Dendritic cell treated with granulocyte-macrophage colony-stimulating factor and Interleukin-4, amounts not matched to agents 40 ng/mL and 50 ng/mL, for 4 days (primary cell): Measurements from ENCODE around the gene DPP6.
"Not testable (repeated sequence)": the region's sequence is repeated elsewhere in the genome, so short reads cannot be mapped to it uniquely, and the experiment has no call there.

ENCODE experiments used
- H3K27ac Mint-ChIP-seq: one replicate; pipeline ENCODE4 v1.8.0; 2022; ENCODE audit warnings: mild to moderate bottlenecking, mixed read lengths
- H3K27me3 Mint-ChIP-seq: one replicate; pipeline ENCODE4 v1.8.0; 2022; ENCODE audit warnings: mild to moderate bottlenecking, mixed read lengths
- H3K36me3 Mint-ChIP-seq: one replicate; pipeline ENCODE4 v1.8.0; 2022; ENCODE audit warnings: low read depth, mixed read lengths
- H3K4me1 Mint-ChIP-seq: one replicate; pipeline ENCODE4 v1.8.0; 2022; ENCODE audit warnings: low read depth, mixed read lengths
- H3K4me3 Mint-ChIP-seq: one replicate; pipeline ENCODE4 v1.8.0; 2022; ENCODE audit warnings: mild to moderate bottlenecking, moderate library complexity, mixed read lengths
- H3K9me3 Mint-ChIP-seq: one replicate; pipeline ENCODE4 v1.8.0; 2022; ENCODE audit warnings: mixed read lengths
- intact Hi-C: fragments of 100-400 bp; cut with micrococcal nuclease; formaldehyde crosslinking; loops from one replicate; pipeline ENCODE4 v1.15.0; 2022

Gene DPP6

DNA sequence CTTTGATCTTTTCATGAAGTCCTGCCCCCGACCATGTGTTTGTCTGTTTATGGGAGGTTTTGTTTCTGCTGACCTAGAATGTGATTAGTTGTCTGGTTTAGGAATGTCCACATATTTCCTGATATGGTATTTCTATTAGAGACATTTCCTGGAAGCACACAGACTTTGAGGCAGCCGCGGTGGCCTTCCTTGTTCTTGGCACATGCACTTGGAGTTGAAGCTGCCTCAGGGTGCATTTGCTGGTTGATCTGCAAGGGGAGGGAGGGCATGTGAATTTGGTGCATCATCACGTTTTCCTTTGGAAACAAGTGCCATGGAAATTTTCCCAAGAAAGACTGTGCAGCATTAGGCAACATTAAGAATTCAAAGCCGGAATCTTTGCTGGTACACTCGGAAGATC is 622.0 kb downstream of the DPP6 start:
- Mint-ChIP-seq H3K4me3 (no peak overlapping the region), H3K27ac (no peak overlapping the region), H3K9me3 (peaks cover 56% of the 10 kb centered on the region), H3K27me3 (no peaks in the 10 kb centered on the region), H3K36me3 (no peaks in the 10 kb centered on the region), H3K4me1 (no peaks in the 10 kb centered on the region)
- intact Hi-C loops, result no loop called here

GRCh38 chr7:154675560-154675959 is 623.4 kb downstream of the DPP6 start:
- Mint-ChIP-seq H3K27ac (no peak overlapping the region), H3K9me3 (peaks cover 52% of the 10 kb centered on the region), H3K27me3 (no peaks in the 10 kb centered on the region)

GRCh38 chr7:154676033-154676421 is 623.8 kb downstream of the DPP6 start:
- intact Hi-C loops, H3K27me3 Mint-ChIP-seq, H3K4me3 Mint-ChIP-seq, H3K36me3 Mint-ChIP-seq, H3K27ac Mint-ChIP-seq, H3K4me1 Mint-ChIP-seq: not testable (repeated sequence)
- peaks cover 52% of the 10 kb centered on the region for H3K9me3 Mint-ChIP-seq

More at GRCh38 chr7:154675560-154675959, 623.4 kb downstream of the DPP6 start:
- H3K36me3 Mint-ChIP-seq, result no peaks in the 10 kb centered on the region
- no peak overlapping the region for H3K4me3 Mint-ChIP-seq
- intact Hi-C loops, result no loop called here
- no peaks in the 10 kb centered on the region for H3K4me1 Mint-ChIP-seq

GRCh38 chr7:154676422-154677073 is 624.4 kb downstream of the DPP6 start:
- intact Hi-C loops, result no loop called here
- no peaks in the 10 kb centered on the region for H3K27me3 Mint-ChIP-seq
- no peak overlapping the region for H3K27ac Mint-ChIP-seq
- H3K4me1 Mint-ChIP-seq, result no peaks in the 10 kb centered on the region
- no peak overlapping the region for H3K4me3 Mint-ChIP-seq
- no peaks in the 10 kb centered on the region for H3K36me3 Mint-ChIP-seq
- peaks cover 52% of the 10 kb centered on the region for H3K9me3 Mint-ChIP-seq

DNA sequence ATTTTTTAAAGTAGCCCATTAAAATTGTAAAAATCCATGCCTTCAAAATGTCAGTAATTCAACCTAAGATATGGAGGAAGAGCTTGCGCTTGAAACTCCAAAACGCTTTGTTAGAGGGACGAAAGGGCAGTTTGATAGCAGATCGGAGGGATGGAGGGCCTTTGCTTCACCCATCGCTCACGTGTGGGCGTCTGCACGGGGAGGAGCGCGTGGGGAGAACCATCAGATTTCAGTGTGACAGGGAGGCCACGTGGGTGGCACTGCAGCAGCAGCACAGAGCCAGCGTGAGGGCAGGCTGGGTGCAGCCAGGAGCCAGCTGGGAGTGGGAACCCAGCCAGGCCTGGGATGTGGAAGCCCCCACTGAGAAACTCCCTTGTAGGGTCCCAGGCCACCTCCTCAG is 625.3 kb downstream of the DPP6 start:
- Mint-ChIP-seq H3K27ac (no peak overlapping the region), H3K4me1 (no peaks in the 10 kb centered on the region), H3K36me3 (no peaks in the 10 kb centered on the region), H3K4me3 (no peak overlapping the region), H3K27me3 (no peaks in the 10 kb centered on the region), H3K9me3 (peaks cover 52% of the 10 kb centered on the region)
- intact Hi-C loops, result no loop called here

DNA sequence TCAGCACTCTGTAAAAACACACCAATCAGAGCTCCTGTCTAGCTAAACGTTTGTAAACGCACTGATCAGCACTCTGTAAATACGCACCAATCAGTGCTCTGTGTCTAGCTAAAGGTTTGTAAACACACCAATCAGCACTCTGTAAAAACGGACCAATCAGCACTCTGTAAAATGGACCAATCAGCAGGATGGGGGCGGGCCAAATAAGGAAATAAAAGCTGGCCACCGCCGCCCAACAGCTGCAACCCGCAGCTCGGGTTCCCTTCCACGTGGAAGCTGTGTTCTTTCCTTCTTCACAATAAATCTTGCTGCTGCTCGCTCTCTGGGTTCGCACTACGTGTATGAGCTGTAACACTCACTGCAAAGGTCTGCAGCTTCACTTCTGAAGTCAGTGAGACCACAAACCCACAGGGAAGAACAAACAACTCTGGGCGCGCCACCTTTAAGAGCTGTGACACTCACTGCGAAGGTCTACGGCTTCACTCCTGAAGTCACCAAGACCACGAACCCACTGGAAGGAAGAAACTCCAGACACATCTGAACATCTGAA is 625.9 kb downstream of the DPP6 start:
- H3K27me3 Mint-ChIP-seq, intact Hi-C loops, H3K36me3 Mint-ChIP-seq, H3K27ac Mint-ChIP-seq, H3K4me1 Mint-ChIP-seq, H3K4me3 Mint-ChIP-seq: not testable (repeated sequence)
- peaks cover 55% of the 10 kb centered on the region for H3K9me3 Mint-ChIP-seq

DNA sequence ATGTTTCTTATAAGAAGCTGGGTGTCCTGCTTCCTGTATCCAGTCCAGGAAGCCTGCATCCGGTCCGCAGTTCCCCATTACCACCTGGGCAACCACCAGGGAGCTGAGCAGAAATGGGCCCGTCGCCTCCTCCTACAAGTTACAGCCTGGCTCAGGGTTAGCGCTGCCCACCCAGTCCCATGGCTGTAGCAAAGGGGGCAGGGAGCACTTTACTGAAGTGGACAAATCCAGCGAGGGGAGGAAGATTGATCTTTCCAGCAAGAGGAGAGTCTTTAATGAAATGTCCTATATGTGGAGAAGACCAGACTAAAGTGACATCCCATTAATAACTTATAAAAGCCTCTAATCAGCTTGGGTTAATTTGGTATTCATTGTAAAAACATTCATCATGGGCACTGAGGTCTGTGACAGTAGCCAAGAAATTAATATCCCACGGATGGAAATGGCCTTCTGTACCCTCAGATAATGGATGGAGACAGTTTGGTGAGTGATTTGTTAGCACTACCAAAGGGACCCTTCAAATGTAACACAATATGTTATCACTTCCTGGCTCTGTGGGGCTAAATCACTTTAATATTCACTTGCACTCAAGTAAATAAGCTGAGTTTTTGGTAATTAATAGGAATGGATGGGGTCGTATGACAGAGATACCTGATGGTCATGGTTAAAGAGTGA is 627.3 kb downstream of the DPP6 start:
- Mint-ChIP-seq H3K9me3 (peaks cover 60% of the 10 kb centered on the region), H3K4me3 (no peak overlapping the region), H3K4me1 (no peaks in the 10 kb centered on the region), H3K27me3 (no peaks in the 10 kb centered on the region), H3K27ac (no peak overlapping the region), H3K36me3 (no peaks in the 10 kb centered on the region)
- intact Hi-C loops, result no loop called here

DNA sequence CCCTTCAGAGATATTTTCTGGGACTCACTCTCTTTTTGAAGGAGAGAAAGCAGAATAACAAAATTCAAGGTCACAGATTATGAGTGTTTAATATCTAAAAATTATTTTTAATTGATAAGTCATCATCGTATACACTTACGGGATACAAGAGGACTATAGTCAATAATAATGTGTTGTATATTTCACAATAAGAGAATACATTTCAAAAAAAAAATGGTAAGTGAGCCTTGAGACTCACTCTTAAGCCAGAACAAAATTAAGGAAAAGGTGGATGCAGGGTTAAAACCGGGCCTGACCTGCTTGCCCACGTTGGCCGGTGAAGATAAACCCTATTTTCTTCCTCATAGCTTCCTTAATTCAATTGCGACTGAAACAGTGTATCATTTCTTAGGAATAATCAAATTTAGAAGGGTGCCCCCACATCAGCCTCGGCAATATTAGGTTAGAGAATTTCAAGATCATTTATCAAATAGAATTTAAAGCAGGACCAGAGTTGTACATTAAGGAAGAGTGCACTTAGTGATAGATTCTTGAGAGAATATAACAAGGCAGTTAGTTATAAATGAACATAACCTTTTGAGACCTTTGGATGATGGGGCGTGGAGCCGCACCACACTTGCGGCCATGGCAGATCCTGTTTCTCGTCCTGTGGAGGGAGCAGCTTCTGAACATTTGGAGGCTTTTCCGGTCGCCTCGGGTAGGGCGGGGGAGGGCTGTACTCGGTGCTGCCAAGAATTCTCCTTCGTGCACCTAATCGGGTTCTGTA is 628.9 kb downstream of the DPP6 start:
- Mint-ChIP-seq H3K4me1 (no peaks in the 10 kb centered on the region), H3K9me3 (peaks cover 47% of the 10 kb centered on the region), H3K36me3 (no peaks in the 10 kb centered on the region), H3K27ac (no peak overlapping the region), H3K27me3 (no peaks in the 10 kb centered on the region), H3K4me3 (no peak overlapping the region)
- intact Hi-C loops, result no loop called here

- Mint-ChIP-seq H3K36me3 (no peaks in the 10 kb centered on the region), H3K9me3 (peaks cover 38% of the 10 kb centered on the region), H3K4me3 (no peak overlapping the region), H3K4me1 (no peaks in the 10 kb centered on the region), H3K27ac (no peak overlapping the region), H3K27me3 (no peaks in the 10 kb centered on the region)
- intact Hi-C loops, result no loop called here
Measured at GRCh38 chr7:154682003-154682402, 629.8 kb downstream of the DPP6 start.

GRCh38 chr7:154684666-154685563 is 632.7 kb downstream of the DPP6 start:
- H3K36me3 Mint-ChIP-seq, result no peaks in the 10 kb centered on the region
- no peak overlapping the region for H3K27ac Mint-ChIP-seq
- peaks cover 24% of the 10 kb centered on the region for H3K9me3 Mint-ChIP-seq
- H3K4me1 Mint-ChIP-seq, result no peaks in the 10 kb centered on the region
- no peak overlapping the region for H3K4me3 Mint-ChIP-seq
- intact Hi-C loops, result no loop called here
- no peaks in the 10 kb centered on the region for H3K27me3 Mint-ChIP-seq

DNA sequence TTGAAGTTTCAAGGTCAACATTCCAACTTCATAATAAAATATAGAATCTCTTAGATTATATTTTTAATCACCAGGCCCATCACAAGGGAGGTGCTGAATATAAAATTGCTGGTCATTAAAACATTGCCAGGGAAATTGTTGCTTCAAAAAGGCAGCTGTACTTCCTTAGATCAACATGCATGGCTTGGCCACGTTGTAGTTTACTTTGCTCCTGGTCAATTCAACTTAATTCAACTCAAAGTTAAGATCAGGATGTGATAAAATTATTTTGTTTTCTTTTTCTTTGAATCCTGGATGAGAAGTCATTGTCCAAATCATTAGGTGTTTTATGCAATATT is 633.3 kb downstream of the DPP6 start:
- intact Hi-C loops, result no loop called here
- H3K27me3 Mint-ChIP-seq, result no peaks in the 10 kb centered on the region

GRCh38 chr7:154686305-154686704 is 634.1 kb downstream of the DPP6 start:
- H3K27ac Mint-ChIP-seq, result no peak overlapping the region
- no peaks in the 10 kb centered on the region for H3K4me1 Mint-ChIP-seq
- no peaks in the 10 kb centered on the region for H3K36me3 Mint-ChIP-seq
- no peak overlapping the region for H3K4me3 Mint-ChIP-seq
- H3K27me3 Mint-ChIP-seq, result no peaks in the 10 kb centered on the region
- intact Hi-C loops, result no loop called here
- H3K9me3 Mint-ChIP-seq, result peaks cover 24% of the 10 kb centered on the region

More for the DNA sequence above, 633.3 kb downstream of the DPP6 start:
- Mint-ChIP-seq H3K4me1 (no peaks in the 10 kb centered on the region), H3K9me3 (peaks cover 24% of the 10 kb centered on the region), H3K36me3 (no peaks in the 10 kb centered on the region), H3K27ac (no peak overlapping the region), H3K4me3 (no peak overlapping the region)

- Mint-ChIP-seq H3K4me3 (no peak overlapping the region), H3K27ac (no peak overlapping the region), H3K9me3 (peaks cover 12% of the 10 kb centered on the region), H3K27me3 (no peaks in the 10 kb centered on the region), H3K36me3 (no peaks in the 10 kb centered on the region), H3K4me1 (no peaks in the 10 kb centered on the region)
- intact Hi-C loops, result no loop called here
Measured at GRCh38 chr7:154688952-154689351, 636.8 kb downstream of the DPP6 start.
